WTC11 (cell line): ENCODE results near the gene ATP6V0D1. TPM values are rescaled to one million over a fixed set of nuclear protein-coding genes. Genes with fewer than 3 reads are reported as not detected.

ENCODE experiments used
- ATAC-seq: fragments of 200-7000 bp; cut with Tn5 transposase; 2 replicates; pipeline ENCODE4 v1.10.0; 2021; ENCODE audit warnings: mild to moderate bottlenecking, moderate library complexity
- CTCF ChIA-PET: fragments of 300-600 bp; sonication (Branson Sonifier 250); formaldehyde crosslinking; loops from one replicate; lab custom pipeline; 2021; ENCODE audit warnings: antibody characterized with exemption; lab: Charles Lee
- POLR2A ChIA-PET: fragments of 350-600 bp; sonication (Branson Sonifier 250); formaldehyde crosslinking; loops from one replicate; lab custom pipeline; 2021; ENCODE audit warnings: antibody characterized with exemption; lab: Charles Lee
- DNase-seq: peaks from one replicate; pipeline ENCODE4 v3.0.0; 2021; ENCODE audit warnings: low spot score
- H3K27ac Mint-ChIP-seq: 2 replicates; pipeline ENCODE4 v1.8.0; 2021; ENCODE audit warnings: mixed read lengths
- H3K27me3 Mint-ChIP-seq: 2 replicates; pipeline ENCODE4 v1.8.0; 2021; ENCODE audit warnings: low read depth, mild to moderate bottlenecking, moderate library complexity, mixed read lengths
- H3K36me3 Mint-ChIP-seq: 2 replicates; pipeline ENCODE4 v1.8.0; 2021; ENCODE audit warnings: mixed read lengths
- H3K4me1 Mint-ChIP-seq: 2 replicates; pipeline ENCODE4 v1.8.0; 2022; ENCODE audit warnings: mixed read lengths
- H3K4me3 Mint-ChIP-seq: 2 replicates; pipeline ENCODE4 v1.8.0; 2021; ENCODE audit warnings: mild to moderate bottlenecking, moderate library complexity, mixed read lengths
- H3K9me3 Mint-ChIP-seq: 2 replicates; pipeline ENCODE4 v1.8.0; 2021; ENCODE audit warnings: mixed read lengths
- KAT7 ChIP-seq: sonication (generic); formaldehyde crosslinking; IDR thresholded peaks from 2 replicates; pipeline ENCODE4 v1.8.1; 2023; ENCODE audit warnings: missing genetic modification reagents, mild to moderate bottlenecking, borderline replicate concordance
- NFATC4 ChIP-seq: fragments of 250-450 bp; sonication (Bioruptor Pico); IDR thresholded peaks from 2 replicates; pipeline ENCODE4 v1.9.0; 2021; ENCODE audit warnings: mild to moderate bottlenecking
- TEAD4 ChIP-seq: sonication (generic); formaldehyde crosslinking; IDR thresholded peaks from 2 replicates; pipeline ENCODE4 v1.8.0; 2022; ENCODE audit warnings: mild to moderate bottlenecking, missing genetic modification reagents
- ZNF263 ChIP-seq: sonication (generic); formaldehyde crosslinking; IDR thresholded peaks from 2 replicates; pipeline ENCODE4 v1.8.1; 2022; ENCODE audit warnings: low read depth, mild to moderate bottlenecking, moderate library complexity, missing genetic modification reagents
- ZNF396 ChIP-seq: fragments of 250-450 bp; sonication (Bioruptor Pico); IDR thresholded peaks from 2 replicates; pipeline ENCODE4 v1.8.0; 2021; ENCODE audit warnings: mild to moderate bottlenecking, moderate library complexity, borderline replicate concordance
- total RNA-seq: library from RNA; stranded (reverse); gene quantifications from 3 replicates; pipeline ENCODE4 v1.2.3, GENCODE V29; 2021
- TF ChIP-seq, protein P1 (sequence below): sonication (generic); formaldehyde crosslinking; IDR thresholded peaks from 2 replicates; pipeline ENCODE4 v1.8.1; 2022; ENCODE audit warnings: missing genetic modification reagents, borderline replicate concordance
- TF ChIP-seq, protein P2 (sequence below): sonication (generic); formaldehyde crosslinking; IDR thresholded peaks from 2 replicates; pipeline ENCODE4 v1.8.0; 2022; ENCODE audit warnings: mild to moderate bottlenecking, missing genetic modification reagents
- TF ChIP-seq, protein P3 (sequence below): fragments of 250-450 bp; sonication (Bioruptor Pico); IDR thresholded peaks from 2 replicates; pipeline ENCODE4 v1.9.0; 2021; ENCODE audit warnings: moderate library complexity, mild to moderate bottlenecking, inconsistent platforms, borderline replicate concordance
- TF ChIP-seq, protein P4 (sequence below): sonication (generic); formaldehyde crosslinking; IDR thresholded peaks from 2 replicates; pipeline ENCODE4 v1.8.0; 2022; ENCODE audit warnings: mild to moderate bottlenecking, missing genetic modification reagents
- TF ChIP-seq, protein P5 (sequence below): sonication (generic); formaldehyde crosslinking; IDR thresholded peaks from 2 replicates; pipeline ENCODE4 v1.8.1; 2022; ENCODE audit warnings: mild to moderate bottlenecking, moderate library complexity, missing genetic modification reagents
- TF ChIP-seq, protein P6 (sequence below): fragments of 250-450 bp; sonication (Bioruptor Pico); IDR thresholded peaks from 2 replicates; pipeline ENCODE4 v1.9.0; 2021; ENCODE audit warnings: mild to moderate bottlenecking, borderline replicate concordance

ATP6V0D1 gene
- total RNA-seq, 1 experiment from 2014 or later, result 44.1 TPM

DNA sequence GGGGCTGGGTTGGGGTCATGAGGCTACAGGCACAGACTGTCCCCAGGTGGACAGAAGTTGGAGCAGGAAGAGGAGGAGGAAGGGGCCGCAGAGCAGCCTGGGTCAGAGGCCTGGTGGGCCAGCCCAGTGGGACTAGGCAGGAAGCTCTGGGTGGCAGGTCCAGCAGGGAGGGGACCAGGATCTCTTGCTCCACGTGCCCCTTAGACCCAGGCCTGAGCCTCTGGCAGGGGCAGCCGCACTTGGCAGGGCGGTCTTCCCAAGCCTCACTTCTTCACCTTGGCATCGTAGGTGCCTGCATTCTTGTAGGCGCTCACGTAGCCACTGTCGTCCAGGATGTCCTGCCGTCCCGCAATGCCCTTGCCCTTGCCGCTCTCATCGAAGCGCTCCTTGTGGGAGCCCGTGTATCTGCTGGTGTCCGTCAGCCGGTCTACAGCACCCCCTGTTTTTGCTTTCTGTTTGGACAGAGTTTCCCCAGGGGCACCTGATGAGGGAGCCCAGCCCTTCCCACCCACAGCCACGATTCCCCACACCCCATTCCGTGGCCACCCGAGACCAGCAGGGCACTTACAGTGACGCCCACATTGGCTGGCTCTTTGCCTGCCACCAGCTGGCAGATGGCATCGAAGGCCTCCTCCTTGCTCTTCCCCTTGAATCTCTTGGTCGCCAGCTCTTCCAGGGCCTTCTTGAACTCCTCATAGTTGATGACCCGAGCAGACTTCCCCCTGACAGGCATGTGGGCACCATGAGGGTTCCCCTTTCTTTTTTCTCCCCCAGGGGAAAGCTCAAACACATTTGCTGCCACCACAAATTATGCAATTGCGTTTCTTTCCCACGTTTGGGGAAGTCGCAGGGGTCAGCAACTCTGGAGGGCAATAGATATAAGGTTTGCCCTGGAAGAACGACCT, 90.8 kb downstream of the ATP6V0D1 start:
- DNase-seq (no peak), ATAC-seq (no peak)
- Mint-ChIP-seq H3K4me3 (no peak overlapping the region), H3K27ac (peak overlapping the region; percentile 84; the same call in 1 of the 2 replicates), H3K4me1 (peaks cover 19% of the 10 kb centered on the region), H3K9me3 (no peaks in the 10 kb centered on the region), H3K36me3 (no peaks in the 10 kb centered on the region), H3K27me3 (peaks cover 52% of the 10 kb centered on the region)
- TF ChIP-seq, protein P1, sequence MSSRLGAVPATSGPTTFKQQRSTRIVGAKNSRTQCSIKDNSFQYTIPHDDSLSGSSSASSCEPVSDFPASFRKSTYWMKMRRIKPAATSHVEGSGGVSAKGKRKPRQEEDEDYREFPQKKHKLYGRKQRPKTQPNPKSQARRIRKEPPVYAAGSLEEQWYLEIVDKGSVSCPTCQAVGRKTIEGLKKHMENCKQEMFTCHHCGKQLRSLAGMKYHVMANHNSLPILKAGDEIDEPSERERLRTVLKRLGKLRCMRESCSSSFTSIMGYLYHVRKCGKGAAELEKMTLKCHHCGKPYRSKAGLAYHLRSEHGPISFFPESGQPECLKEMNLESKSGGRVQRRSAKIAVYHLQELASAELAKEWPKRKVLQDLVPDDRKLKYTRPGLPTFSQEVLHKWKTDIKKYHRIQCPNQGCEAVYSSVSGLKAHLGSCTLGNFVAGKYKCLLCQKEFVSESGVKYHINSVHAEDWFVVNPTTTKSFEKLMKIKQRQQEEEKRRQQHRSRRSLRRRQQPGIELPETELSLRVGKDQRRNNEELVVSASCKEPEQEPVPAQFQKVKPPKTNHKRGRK, result no peak
- TF ChIP-seq, protein P2, sequence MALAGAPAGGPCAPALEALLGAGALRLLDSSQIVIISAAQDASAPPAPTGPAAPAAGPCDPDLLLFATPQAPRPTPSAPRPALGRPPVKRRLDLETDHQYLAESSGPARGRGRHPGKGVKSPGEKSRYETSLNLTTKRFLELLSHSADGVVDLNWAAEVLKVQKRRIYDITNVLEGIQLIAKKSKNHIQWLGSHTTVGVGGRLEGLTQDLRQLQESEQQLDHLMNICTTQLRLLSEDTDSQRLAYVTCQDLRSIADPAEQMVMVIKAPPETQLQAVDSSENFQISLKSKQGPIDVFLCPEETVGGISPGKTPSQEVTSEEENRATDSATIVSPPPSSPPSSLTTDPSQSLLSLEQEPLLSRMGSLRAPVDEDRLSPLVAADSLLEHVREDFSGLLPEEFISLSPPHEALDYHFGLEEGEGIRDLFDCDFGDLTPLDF (CRISPR knock-in tag), result no peak
- TF ChIP-seq KAT7 (CRISPR knock-in tag), result no peak
- TF ChIP-seq, protein P3, sequence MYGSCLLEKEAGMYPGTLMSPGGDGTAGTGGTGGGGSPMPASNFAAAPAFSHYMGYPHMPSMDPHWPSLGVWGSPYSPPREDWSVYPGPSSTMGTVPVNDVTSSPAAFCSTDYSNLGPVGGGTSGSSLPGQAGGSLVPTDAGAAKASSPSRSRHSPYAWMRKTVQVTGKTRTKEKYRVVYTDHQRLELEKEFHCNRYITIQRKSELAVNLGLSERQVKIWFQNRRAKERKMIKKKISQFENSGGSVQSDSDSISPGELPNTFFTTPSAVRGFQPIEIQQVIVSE (CRISPR knock-in tag), result no peak
- POLR2A ChIA-PET, result no interaction called here
- CTCF ChIA-PET, result interaction anchor here (0.6 to 5.1 kb wide), 6 partner anchors 9 to 130 kb away, joined by 3 to 44 read pairs (median 4); partner anchors contain the start of genes KCTD19 and LRRC36

DNA sequence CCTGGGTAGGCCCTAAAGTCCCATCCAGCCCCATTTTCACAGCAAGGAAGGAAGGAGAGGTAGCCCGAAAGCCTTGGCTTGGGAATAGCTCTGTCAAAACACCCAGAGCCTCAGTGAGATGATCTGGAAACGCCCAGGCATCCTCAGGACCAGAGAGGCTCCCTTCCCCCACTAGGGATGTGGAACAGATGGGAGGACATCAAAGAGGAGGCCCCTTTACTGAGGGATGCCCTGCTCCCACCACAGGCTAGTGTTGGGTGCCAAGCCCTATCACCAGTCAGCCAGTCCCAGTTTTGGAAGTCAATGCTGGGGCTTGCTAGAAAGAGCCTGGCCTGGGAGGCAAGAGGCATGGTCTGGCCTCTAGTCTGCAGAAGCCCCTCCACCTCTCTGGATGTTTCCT, 92.4 kb downstream of the ATP6V0D1 start:
- no peaks in the 10 kb centered on the region for H3K9me3 Mint-ChIP-seq
- DNase-seq, result no peak
- H3K36me3 Mint-ChIP-seq, result no peaks in the 10 kb centered on the region
- H3K27ac Mint-ChIP-seq, result no peak overlapping the region
- H3K4me1 Mint-ChIP-seq, result peaks cover 15% of the 10 kb centered on the region
- POLR2A ChIA-PET, result interaction anchor here (0.6 to 0.8 kb wide), 2 partner anchors 22 to 61 kb away, joined by 3 to 5 read pairs; no protein-coding TSS in a partner anchor
- TF ChIP-seq TEAD4 (no peak), NFATC4 (CRISPR knock-in tag) (no peak), ZNF263 (CRISPR knock-in tag) (no peak), KAT7 (CRISPR knock-in tag) (no peak), ZNF396 (no peak)
- TF ChIP-seq, protein P4, sequence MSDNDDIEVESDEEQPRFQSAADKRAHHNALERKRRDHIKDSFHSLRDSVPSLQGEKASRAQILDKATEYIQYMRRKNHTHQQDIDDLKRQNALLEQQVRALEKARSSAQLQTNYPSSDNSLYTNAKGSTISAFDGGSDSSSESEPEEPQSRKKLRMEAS (CRISPR knock-in tag), result no peak
- TF ChIP-seq, protein P5, sequence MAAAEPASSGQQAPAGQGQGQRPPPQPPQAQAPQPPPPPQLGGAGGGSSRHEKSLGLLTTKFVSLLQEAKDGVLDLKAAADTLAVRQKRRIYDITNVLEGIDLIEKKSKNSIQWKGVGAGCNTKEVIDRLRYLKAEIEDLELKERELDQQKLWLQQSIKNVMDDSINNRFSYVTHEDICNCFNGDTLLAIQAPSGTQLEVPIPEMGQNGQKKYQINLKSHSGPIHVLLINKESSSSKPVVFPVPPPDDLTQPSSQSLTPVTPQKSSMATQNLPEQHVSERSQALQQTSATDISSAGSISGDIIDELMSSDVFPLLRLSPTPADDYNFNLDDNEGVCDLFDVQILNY (CRISPR knock-in tag), result no peak
- TF ChIP-seq, protein P6, sequence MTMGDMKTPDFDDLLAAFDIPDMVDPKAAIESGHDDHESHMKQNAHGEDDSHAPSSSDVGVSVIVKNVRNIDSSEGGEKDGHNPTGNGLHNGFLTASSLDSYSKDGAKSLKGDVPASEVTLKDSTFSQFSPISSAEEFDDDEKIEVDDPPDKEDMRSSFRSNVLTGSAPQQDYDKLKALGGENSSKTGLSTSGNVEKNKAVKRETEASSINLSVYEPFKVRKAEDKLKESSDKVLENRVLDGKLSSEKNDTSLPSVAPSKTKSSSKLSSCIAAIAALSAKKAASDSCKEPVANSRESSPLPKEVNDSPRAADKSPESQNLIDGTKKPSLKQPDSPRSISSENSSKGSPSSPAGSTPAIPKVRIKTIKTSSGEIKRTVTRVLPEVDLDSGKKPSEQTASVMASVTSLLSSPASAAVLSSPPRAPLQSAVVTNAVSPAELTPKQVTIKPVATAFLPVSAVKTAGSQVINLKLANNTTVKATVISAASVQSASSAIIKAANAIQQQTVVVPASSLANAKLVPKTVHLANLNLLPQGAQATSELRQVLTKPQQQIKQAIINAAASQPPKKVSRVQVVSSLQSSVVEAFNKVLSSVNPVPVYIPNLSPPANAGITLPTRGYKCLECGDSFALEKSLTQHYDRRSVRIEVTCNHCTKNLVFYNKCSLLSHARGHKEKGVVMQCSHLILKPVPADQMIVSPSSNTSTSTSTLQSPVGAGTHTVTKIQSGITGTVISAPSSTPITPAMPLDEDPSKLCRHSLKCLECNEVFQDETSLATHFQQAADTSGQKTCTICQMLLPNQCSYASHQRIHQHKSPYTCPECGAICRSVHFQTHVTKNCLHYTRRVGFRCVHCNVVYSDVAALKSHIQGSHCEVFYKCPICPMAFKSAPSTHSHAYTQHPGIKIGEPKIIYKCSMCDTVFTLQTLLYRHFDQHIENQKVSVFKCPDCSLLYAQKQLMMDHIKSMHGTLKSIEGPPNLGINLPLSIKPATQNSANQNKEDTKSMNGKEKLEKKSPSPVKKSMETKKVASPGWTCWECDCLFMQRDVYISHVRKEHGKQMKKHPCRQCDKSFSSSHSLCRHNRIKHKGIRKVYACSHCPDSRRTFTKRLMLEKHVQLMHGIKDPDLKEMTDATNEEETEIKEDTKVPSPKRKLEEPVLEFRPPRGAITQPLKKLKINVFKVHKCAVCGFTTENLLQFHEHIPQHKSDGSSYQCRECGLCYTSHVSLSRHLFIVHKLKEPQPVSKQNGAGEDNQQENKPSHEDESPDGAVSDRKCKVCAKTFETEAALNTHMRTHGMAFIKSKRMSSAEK (CRISPR knock-in tag), result no peak
- TF ChIP-seq, all 79 proteins: peak for 0
- peaks cover 40% of the 10 kb centered on the region for H3K27me3 Mint-ChIP-seq
- CTCF ChIA-PET, result interaction anchor here (0.6 to 5.1 kb wide), 9 partner anchors 9 to 558 kb away, joined by 3 to 44 read pairs (median 4); partner anchors contain the start of genes KCTD19, LRRC36 and NAE1
- H3K4me3 Mint-ChIP-seq, result no peak overlapping the region
- ATAC-seq, result no peak
